ENCODE data around the gene ZNF12. TPM values are rescaled to one million over a fixed set of nuclear protein-coding genes. Genes with fewer than 3 reads are reported as not detected.
"Not testable (repeated sequence)": the region's sequence is repeated elsewhere in the genome, so short reads cannot be mapped to it uniquely, and the experiment has no call there.

ZNF12 gene
- polyA plus RNA-seq (2013): 8.8 and 9.5 TPM in 2 replicates

GRCh38 chr7:6706666-6707407 lies at the start of gene ZNF12:
ZNF12 (minus strand) TSS chr7:6706947; CDS start chr7:6705173, 1,774 bp downstream.
- Histone ChIP-seq H2BK120ac (ENCODE audit: insufficient read depth, low read length, poor library complexity) (no peak within 1 kb of the TSS), H3K9ac (ENCODE audit: low read length) (peak within 1 kb of the TSS; percentile 73), H3K36me3 (ENCODE audit: control insufficient read depth in 1 of 2, insufficient read depth in 2 of 2, low read length in 2 of 2) (peaks cover 15 to 19% of the 10 kb centered on the region in 2 experiments), H3K27me3 (ENCODE audit: insufficient read depth, low read length) (no peaks in the 10 kb centered on the region), H4K12ac (ENCODE audit: low read depth, low read length) (peak within 1 kb of the TSS; percentile 88), H3K18ac (ENCODE audit: low read length) (peak within 1 kb of the TSS; percentile 79), H3K4me3 (ENCODE audit: low read depth, low read length) (peak within 1 kb of the TSS; percentile 84), H2AFZ (ENCODE audit: insufficient read depth, low read length, poor library complexity) (peak within 1 kb of the TSS; percentile 94), H3K4me2 (ENCODE audit: low read length) (peak within 1 kb of the TSS; percentile 88), H3K79me2 (ENCODE audit: control insufficient read depth, insufficient read depth, low read length, poor library complexity) (peaks cover 11% of the 10 kb centered on the region), H2BK5ac (ENCODE audit: low read depth, low read length, poor library complexity) (peak within 1 kb of the TSS; percentile 29), H3K27ac (ENCODE audit: low read depth, low read length) (no peak within 1 kb of the TSS), H3K79me1 (ENCODE audit: low read length) (peaks cover 9% of the 10 kb centered on the region), H3K9me3 (ENCODE audit: insufficient read depth, low read depth, low read length) (peaks cover 5% of the 10 kb centered on the region), H3K4me1 (ENCODE audit: control insufficient read depth in 1 of 2, insufficient read depth in 2 of 2, low read length in 2 of 2) (peaks cover 0 to 4% of the 10 kb centered on the region in 2 experiments), H2AK5ac (ENCODE audit: low read length) (peak within 1 kb of the TSS; percentile 33), H3K4ac (ENCODE audit: low read depth, low read length) (peak within 1 kb of the TSS; percentile 12), H4K91ac (ENCODE audit: low read depth, low read length) (peak within 1 kb of the TSS; percentile 67), H3K14ac (ENCODE audit: low read length) (peak within 1 kb of the TSS; percentile 60), H4K8ac (ENCODE audit: low read depth, low read length) (peak within 1 kb of the TSS; percentile 95), H2BK12ac (ENCODE audit: low read length) (no peak within 1 kb of the TSS), H3K23ac (ENCODE audit: low read length) (peak within 1 kb of the TSS; percentile 13)
- peak; percentile 95 to 98 for DNase-seq
- no CpG with 5 or more reads among the region's 65 CpGs for WGBS (ENCODE audit: extremely low coverage, insufficient coverage, insufficient read length)

GRCh38 chr7:6753964-6754363 lies 47.2 kb upstream of the ZNF12 start, which contains the start of gene RSPH10B2:
RSPH10B2 (plus strand) TSS chr7:6754103; CDS start chr7:6757678, 3,575 bp downstream.
- no CpG with 5 or more reads among the region's 38 CpGs for WGBS (ENCODE audit: extremely low coverage, insufficient coverage, insufficient read length)

GRCh38 chr7:6750173-6750572 lies 43.4 kb upstream of the ZNF12 start:
- not testable (repeated sequence) for H3K4me3 ChIP-seq (ENCODE audit: low read depth, low read length)
- WGBS (ENCODE audit: extremely low coverage, insufficient coverage, insufficient read length): no CpG with 5 or more reads among the region's 6 CpGs

More at GRCh38 chr7:6753964-6754363, 47.2 kb upstream of the ZNF12 start, which contains the start of gene RSPH10B2:
- H4K91ac ChIP-seq (ENCODE audit: low read depth, low read length); H3K14ac ChIP-seq (ENCODE audit: low read length); H3K9me3 ChIP-seq (ENCODE audit: insufficient read depth, low read depth, low read length); H4K8ac ChIP-seq (ENCODE audit: low read depth, low read length); H3K36me3 ChIP-seq (ENCODE audit: control insufficient read depth in 1 of 2, insufficient read depth in 2 of 2, low read length in 2 of 2); H2AFZ ChIP-seq (ENCODE audit: insufficient read depth, low read length, poor library complexity); H3K79me2 ChIP-seq (ENCODE audit: control insufficient read depth, insufficient read depth, low read length, poor library complexity); DNase-seq; H3K27me3 ChIP-seq (ENCODE audit: insufficient read depth, low read length); H3K79me1 ChIP-seq (ENCODE audit: low read length); H2BK12ac ChIP-seq (ENCODE audit: low read length); H2BK120ac ChIP-seq (ENCODE audit: insufficient read depth, low read length, poor library complexity); H2BK5ac ChIP-seq (ENCODE audit: low read depth, low read length, poor library complexity); H3K4ac ChIP-seq (ENCODE audit: low read depth, low read length); H3K23ac ChIP-seq (ENCODE audit: low read length); H3K9ac ChIP-seq (ENCODE audit: low read length); H3K4me3 ChIP-seq (ENCODE audit: low read depth, low read length); H3K4me1 ChIP-seq (ENCODE audit: control insufficient read depth in 1 of 2, insufficient read depth in 2 of 2, low read length in 2 of 2); H3K27ac ChIP-seq (ENCODE audit: low read depth, low read length); H2AK5ac ChIP-seq (ENCODE audit: low read length); H4K12ac ChIP-seq (ENCODE audit: low read depth, low read length); H3K18ac ChIP-seq (ENCODE audit: low read length): not testable (repeated sequence)
- H3K4me2 ChIP-seq (ENCODE audit: low read length): peak within 1 kb of the TSS; percentile 51

GRCh38 chr7:6749335-6749734 lies 42.6 kb upstream of the ZNF12 start:
- H2BK120ac ChIP-seq (ENCODE audit: insufficient read depth, low read length, poor library complexity); H4K8ac ChIP-seq (ENCODE audit: low read depth, low read length); H3K27ac ChIP-seq (ENCODE audit: low read depth, low read length); H2BK5ac ChIP-seq (ENCODE audit: low read depth, low read length, poor library complexity); H3K4ac ChIP-seq (ENCODE audit: low read depth, low read length); H3K36me3 ChIP-seq (ENCODE audit: control insufficient read depth in 1 of 2, insufficient read depth in 2 of 2, low read length in 2 of 2); H3K14ac ChIP-seq (ENCODE audit: low read length); H3K79me2 ChIP-seq (ENCODE audit: control insufficient read depth, insufficient read depth, low read length, poor library complexity); H3K4me2 ChIP-seq (ENCODE audit: low read length); H3K18ac ChIP-seq (ENCODE audit: low read length); H2AK5ac ChIP-seq (ENCODE audit: low read length); H3K79me1 ChIP-seq (ENCODE audit: low read length); DNase-seq; H3K27me3 ChIP-seq (ENCODE audit: insufficient read depth, low read length); H3K9ac ChIP-seq (ENCODE audit: low read length); H2BK12ac ChIP-seq (ENCODE audit: low read length); H4K91ac ChIP-seq (ENCODE audit: low read depth, low read length); H3K4me1 ChIP-seq (ENCODE audit: control insufficient read depth in 1 of 2, insufficient read depth in 2 of 2, low read length in 2 of 2); H3K23ac ChIP-seq (ENCODE audit: low read length); H3K4me3 ChIP-seq (ENCODE audit: low read depth, low read length); H4K12ac ChIP-seq (ENCODE audit: low read depth, low read length); H3K9me3 ChIP-seq (ENCODE audit: insufficient read depth, low read depth, low read length); H2AFZ ChIP-seq (ENCODE audit: insufficient read depth, low read length, poor library complexity): not testable (repeated sequence)
- no CpG with 5 or more reads among the region's 12 CpGs for WGBS (ENCODE audit: extremely low coverage, insufficient coverage, insufficient read length)

More at GRCh38 chr7:6750173-6750572, 43.4 kb upstream of the ZNF12 start:
- not testable (repeated sequence) for H2BK5ac ChIP-seq (ENCODE audit: low read depth, low read length, poor library complexity); H3K9me3 ChIP-seq (ENCODE audit: insufficient read depth, low read depth, low read length); H2AFZ ChIP-seq (ENCODE audit: insufficient read depth, low read length, poor library complexity); DNase-seq; H3K4me1 ChIP-seq (ENCODE audit: control insufficient read depth in 1 of 2, insufficient read depth in 2 of 2, low read length in 2 of 2); H3K18ac ChIP-seq (ENCODE audit: low read length); H3K9ac ChIP-seq (ENCODE audit: low read length); H3K14ac ChIP-seq (ENCODE audit: low read length); H4K12ac ChIP-seq (ENCODE audit: low read depth, low read length); H4K8ac ChIP-seq (ENCODE audit: low read depth, low read length); H3K79me1 ChIP-seq (ENCODE audit: low read length); H3K36me3 ChIP-seq (ENCODE audit: control insufficient read depth in 1 of 2, insufficient read depth in 2 of 2, low read length in 2 of 2); H2AK5ac ChIP-seq (ENCODE audit: low read length); H3K27ac ChIP-seq (ENCODE audit: low read depth, low read length); H3K4me2 ChIP-seq (ENCODE audit: low read length); H3K4ac ChIP-seq (ENCODE audit: low read depth, low read length); H2BK12ac ChIP-seq (ENCODE audit: low read length); H3K23ac ChIP-seq (ENCODE audit: low read length); H4K91ac ChIP-seq (ENCODE audit: low read depth, low read length); H2BK120ac ChIP-seq (ENCODE audit: insufficient read depth, low read length, poor library complexity); H3K27me3 ChIP-seq (ENCODE audit: insufficient read depth, low read length); H3K79me2 ChIP-seq (ENCODE audit: control insufficient read depth, insufficient read depth, low read length, poor library complexity)

All from trophoblast cell (in vitro differentiated cells and primary cell).